HG02938 (cell line): ENCODE measurements around the gene UBP1.
"Not testable (repeated sequence)": the region's sequence is repeated elsewhere in the genome, so short reads cannot be mapped to it uniquely, and the experiment has no call there.

Source experiments
- ATAC-seq: cut with Tn5 transposase; IDR thresholded peaks from one replicate; pipeline ENCODE4 v1.9.1; 2021; ENCODE audit warnings: mild to moderate bottlenecking, moderate library complexity; ENCODE audit not compliant: unreplicated experiment

The UBP1 gene, protein sequence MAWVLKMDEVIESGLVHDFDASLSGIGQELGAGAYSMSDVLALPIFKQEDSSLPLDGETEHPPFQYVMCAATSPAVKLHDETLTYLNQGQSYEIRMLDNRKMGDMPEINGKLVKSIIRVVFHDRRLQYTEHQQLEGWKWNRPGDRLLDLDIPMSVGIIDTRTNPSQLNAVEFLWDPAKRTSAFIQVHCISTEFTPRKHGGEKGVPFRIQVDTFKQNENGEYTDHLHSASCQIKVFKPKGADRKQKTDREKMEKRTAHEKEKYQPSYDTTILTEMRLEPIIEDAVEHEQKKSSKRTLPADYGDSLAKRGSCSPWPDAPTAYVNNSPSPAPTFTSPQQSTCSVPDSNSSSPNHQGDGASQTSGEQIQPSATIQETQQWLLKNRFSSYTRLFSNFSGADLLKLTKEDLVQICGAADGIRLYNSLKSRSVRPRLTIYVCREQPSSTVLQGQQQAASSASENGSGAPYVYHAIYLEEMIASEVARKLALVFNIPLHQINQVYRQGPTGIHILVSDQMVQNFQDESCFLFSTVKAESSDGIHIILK

DNA sequence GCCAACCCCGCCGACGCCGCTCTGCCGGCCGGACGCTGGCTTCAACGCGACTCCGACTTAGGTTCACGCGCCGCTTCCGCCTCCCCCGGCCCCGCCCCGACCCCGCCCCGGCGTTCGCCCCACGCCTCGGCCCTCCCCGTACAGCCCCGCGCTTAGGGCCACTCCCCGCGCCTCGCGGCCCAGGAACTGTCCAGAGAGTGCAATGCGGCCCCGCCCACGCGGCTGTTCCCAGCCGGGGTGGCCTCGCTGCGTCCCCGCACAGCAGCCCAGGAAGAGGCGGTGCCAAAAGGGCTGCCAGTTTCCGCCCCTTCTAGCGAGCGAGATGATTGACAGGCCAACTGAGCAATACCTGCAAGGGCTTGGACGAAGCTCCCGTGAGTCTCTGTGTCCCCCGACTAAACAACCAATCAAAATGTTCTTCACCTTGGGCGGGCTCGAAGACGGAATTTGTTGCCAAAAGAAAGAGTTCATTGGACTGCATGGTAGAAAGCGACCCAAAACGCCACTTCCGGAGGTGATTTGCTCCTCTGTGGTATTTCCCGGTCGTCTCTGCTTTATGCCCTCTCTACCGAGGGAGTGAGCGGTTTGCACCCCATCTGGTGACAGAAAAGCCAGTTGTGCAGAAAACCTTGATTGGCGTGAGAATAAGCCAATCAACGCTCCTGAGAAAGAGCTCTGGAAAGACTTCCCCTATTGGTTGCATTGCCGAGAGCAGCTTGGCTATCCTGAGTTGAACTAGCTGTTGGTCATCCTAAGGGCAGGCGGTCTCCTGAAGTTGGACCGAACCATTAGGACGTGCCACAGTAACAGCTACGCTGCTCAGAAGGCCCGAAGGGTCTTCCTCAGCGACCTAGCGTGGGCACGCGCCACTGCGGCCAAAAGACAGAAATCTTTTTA lies at the start of gene UBP1:
Gene UBP1 (minus strand): TSS at position 78 of the 897 bp plus-strand sequence. CDS start 557 bp downstream, outside the sequence.
- peak; percentile 83 for ATAC-seq

DNA sequence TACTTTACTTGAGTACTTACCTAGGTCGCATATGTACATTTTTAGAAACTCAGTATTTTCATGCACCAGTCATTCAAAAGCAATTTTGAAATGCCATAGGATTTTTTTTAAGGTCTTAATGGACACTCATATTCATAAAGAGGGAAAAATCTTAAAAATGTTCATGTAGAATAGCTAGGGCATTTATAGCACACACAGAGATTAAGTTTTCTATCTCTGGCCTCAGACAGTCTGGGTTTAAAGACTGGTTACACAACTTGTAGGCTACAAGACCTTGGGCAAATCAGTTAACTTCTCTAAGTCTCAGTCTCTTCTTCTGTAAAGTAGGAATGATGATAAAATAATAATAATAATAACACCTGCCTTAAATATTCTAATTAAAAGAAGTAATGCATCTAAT lies 48.5 kb upstream of the UBP1 start:
- ATAC-seq = no peak

DNA sequence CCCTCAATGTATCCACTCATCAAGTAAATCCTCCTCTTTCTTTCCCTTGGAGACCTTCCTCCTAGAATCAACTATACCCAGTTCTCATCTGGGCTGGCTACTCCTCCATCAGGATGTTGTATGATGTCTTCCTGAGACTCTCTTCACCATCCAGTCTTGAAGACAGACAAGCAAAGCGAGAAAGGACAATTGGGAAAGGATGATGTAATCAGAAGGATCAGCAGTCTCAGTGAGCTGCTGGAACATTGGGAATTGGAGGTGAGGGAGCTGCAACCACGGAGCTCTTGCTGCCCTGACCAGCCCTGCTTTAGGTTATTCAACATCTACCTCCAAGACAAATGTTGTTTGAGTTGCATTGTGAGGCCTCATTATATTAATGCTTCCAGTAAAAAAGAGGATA lies 48.0 kb upstream of the UBP1 start:
- no peak for ATAC-seq

DNA sequence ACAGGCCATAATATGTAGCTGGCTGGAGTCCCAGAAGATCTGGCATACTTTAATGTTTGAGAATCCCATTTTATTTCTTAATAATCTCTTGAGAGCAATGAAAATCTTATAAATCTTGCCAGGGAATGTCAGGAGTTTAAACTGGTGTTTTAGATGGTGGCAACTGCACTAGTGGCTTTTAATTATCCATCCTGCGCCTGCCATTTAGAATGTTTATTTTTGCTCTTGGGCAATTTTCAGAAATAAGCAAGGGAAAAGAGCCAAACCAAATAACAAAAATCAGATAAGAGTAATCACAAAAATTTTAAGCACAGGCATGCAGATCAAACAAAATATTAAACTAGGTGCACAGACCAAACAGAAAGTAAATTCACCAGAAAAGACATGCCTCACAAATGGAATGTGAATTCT lies 41.9 kb upstream of the UBP1 start:
- no peak for ATAC-seq

DNA sequence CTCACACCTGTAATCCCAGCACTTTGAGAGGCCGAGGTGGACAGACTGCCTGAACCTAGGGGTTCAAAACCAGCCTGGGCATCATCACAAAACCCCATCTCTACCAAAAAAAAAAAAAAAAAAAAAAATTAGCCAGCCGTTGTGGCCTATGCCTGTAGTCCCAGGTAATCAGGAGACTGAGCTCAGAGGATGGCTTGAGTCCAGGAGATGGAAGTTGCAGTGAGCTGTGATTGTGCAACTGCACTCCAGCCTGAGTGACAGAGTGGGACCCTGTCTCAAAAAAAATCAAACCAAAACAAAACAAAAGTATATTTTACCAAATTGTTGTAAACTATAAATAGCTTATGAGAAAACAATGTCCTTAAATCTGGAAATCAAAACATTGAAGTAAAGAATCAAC lies 34.7 kb upstream of the UBP1 start:
- ATAC-seq = no peak

DNA sequence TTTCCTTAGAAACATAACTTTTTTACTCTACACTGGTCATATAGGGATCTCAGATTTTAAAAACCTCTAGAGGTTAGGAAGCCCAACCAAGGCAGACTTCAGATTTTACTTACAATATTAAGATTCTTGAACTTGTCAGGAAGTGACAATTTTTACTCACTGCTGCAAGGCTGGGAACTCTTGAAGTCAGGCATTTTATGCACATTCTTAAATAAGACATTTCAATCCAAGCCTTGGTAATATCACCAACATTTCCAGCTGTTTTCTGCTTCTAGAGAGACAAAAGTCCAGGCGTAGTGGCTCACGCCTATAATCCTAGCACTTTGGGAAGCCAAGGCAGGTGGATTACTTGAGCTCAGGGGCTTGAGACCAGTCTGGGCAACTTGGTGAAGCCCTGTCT lies 33.6 kb upstream of the UBP1 start:
- ATAC-seq = no peak

DNA sequence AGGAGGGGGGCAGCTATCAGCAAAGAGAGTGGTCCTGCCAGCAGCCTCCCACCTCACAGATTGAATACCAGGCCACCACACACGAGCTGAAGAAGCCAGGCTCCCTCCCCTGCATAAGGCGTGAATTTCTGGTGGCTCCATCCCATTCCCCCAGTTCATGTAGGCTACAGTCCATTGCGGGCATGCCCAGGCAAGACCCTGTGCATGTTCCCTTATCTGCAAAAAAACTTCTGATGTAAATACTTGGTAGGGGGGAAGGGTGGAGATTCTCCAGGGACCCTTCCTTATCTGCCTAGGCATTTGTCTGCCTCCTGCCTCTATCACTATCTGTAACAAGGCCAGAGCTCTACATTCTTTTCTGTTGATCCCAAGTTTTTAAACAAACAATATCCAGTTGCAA lies 27.6 kb upstream of the UBP1 start:
- no peak for ATAC-seq

DNA sequence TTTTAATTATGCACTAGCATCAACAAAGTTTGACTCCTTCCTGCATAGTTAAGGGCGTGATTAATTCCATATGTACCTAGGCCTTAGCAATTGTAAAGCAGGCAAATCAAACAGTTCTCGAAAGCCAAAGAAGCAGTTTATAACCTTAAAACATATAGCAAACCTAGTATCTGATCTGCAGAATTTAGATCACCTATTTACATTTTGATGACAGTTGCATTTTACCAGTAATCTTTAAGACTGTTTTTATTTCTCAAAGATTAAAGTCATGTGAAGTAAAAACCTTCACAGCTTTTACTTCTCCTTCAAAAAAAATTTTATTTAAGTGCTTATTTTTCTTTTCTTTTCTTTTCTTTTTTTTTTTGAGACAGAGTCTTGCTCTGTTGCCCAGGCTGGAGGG lies 20.9 kb upstream of the UBP1 start:
- no peak for ATAC-seq

DNA sequence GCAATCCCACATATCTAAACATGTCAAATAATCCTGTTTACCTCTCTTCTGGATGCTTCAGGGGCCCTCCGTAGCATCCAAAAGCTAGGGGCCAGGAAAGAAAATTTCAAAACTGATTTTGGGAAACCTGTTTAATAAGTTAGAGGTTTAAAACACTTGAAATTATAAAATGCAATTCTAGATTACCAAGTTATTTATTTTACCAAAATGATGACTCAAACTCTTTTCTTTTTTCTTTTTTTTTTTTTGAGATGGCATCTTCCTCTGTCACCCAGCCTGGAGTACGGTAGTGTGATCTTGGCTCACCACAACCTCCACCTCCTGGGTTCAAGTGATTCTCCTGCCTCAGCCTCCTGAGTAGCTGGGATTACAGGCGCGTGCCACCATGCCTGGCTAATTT lies 19.4 kb upstream of the UBP1 start:
- not testable (repeated sequence) for ATAC-seq

DNA sequence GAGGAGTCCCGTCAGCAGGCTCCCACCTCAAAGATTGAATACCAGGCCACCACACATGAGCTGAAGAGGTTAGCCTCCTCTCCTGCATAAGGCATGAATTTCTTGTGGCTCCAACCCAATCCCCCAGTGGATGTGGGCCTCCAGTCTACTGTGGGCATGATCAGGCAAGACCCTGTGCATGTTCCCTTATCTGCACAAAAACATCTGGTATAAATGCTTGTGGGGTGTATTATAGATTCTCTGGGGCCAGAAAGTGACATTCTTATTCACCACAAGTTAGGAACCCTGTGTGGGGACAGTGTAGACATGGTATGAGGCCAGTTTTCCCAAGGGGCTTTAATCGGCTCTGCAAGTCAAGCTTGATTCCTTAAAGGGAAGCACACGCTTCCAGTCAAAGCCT lies 18.2 kb upstream of the UBP1 start:
- no peak for ATAC-seq

DNA sequence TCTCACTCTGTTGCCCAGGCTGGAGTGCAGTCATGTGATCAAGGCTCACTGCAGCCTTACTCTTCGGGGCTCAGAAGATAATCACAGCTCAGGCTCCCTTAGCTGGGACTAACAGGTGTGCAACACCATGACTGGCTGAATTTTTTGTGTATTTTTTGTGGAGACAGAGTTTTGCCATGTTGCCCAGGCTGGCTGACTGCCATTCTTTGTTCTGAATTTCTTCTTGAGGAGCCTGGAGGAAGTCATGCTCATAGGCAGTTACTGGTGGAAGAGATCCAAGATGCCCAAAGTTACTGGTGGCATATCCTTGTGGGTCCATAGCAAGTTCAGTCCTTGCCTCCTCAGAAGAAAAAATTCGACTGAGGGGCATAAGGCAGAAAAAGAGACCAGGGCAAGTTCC lies 16.6 kb upstream of the UBP1 start:
- ATAC-seq = no peak

DNA sequence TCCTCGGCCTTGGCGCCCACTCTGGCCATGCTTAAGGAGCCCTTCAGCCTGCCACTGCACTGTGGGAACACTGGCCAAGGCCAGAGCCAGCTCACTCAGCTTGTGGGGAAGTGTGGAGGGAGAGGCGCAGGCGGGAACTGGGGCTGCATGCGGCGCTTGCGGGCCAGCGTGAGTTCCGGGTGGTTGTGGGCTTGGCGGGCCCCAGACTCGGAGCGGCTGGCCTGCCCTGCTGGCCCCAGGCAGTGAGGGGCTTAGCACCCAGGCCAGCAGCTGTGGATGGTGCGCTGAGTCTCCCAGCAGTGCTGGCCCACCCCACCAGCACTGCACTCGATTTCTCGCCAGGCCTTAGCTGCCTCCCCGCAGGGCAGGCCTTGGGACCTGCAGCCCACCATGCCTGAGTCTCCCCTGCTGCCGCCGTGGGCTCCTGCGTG lies 13.1 kb upstream of the UBP1 start:
- ATAC-seq = no peak

DNA sequence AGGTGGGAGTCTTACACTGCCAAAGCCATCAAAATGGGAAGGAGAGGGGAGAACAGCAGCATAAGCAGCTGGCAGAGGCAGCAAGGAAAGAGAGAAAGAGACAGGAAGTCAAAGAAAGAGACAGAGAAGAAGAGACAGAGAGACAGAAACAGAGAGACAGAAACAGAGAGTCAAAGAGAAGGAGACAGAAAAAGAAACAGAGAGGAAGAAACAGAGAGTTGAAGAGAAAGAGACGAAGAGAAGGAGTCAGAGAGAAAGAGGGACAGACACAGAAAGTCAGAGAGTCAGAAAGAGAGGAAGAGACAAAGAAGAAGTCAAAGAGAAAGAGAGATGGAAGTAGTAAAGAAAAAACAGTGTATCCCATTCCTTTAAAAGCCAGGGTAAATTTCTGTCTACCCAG lies 11.8 kb upstream of the UBP1 start:
- ATAC-seq = not testable (repeated sequence)

DNA sequence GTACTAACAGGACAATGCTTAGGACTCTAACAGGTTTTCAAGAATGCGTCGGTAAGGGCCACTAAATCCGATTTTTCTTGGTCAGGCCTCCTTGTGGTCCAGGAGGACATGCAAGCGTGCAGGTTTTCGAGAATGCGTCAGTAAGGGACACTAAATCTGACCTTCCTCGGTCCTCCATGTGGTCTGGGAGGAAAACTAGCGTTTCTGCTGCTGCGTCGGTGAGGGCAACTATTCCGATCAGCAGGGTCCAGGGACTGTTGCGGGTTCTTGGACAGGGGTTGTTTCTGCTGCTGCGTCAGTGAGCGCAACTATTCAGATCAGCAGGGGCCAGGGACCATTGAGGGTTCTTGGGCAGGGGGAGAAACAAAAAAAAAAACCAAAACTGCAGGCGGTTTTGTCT lies 7.8 kb upstream of the UBP1 start:
- no peak for ATAC-seq

DNA sequence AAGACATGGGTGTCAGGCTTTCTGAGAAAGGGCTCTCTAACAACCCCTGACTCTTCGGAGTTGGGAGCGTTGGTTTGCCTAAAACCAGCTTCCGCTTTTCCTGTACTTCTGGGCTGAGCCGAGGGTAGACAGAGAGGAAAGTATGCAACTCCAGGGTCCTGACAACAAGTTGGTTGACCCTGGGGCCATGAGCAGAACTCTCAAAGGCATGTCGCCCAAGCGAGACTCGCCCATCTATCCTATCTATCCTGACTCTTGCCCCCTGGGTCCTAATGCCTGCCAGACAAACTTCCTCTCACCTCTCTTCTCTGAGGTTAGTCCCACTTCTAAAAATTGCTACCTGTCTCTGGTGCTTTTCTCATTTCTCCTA lies 7.0 kb upstream of the UBP1 start:
- ATAC-seq = not testable (repeated sequence)

DNA sequence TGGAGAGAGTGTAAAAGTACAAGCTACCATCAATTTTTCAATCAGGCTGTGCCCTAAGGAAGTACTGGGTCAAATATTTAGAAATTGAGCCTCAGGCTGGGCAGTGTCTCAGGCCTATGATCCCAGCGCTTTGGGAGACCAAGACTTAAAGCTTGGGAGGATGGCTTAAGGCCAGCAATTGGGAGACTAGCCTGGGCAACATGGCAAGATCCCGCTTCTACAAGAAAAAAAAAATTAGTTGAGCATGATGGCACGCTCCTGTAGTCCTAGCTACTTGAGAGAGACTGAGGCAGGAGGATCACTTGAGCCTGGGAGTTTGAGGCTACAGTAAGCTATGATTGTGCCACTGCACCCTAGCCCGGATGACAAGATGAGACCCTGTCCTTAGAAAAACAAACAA lies 2.0 kb upstream of the UBP1 start:
- no peak for ATAC-seq

DNA sequence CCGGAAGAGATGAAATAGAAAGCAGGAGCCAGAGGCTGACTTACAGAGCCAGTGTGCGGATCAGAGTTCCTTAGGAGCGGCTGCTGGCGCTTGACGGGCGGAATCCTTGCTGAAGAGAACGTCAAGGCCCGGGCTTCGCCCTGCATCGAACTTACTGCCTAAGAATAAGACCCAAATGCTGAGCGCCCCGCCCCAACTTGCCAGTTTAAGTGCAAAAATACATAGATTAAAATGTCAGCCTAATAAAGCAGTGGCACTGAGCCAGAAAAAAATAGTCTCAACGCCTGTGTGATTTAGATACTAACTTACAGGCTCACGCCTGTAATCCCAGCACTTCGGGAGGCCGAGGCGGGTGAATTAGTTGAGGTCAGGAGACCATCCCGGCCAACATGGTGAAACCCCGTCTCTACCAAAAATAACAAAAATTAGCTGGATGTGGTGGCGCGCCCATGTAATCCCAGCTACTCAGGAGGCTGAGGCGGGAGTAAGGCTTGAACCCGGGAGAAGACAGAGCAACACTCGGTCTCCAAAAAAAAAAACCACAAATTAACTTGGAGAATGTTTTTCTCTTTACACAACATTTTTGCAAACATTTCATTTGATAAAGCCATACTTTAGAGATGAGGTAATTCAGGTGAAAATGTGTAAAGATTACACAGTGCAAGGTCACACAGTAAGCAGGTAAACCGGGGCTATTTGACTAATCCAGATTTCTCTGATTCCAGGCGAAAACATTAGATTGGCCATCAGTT lies 1.2 kb upstream of the UBP1 start:
- peak; percentile 2 for ATAC-seq

DNA sequence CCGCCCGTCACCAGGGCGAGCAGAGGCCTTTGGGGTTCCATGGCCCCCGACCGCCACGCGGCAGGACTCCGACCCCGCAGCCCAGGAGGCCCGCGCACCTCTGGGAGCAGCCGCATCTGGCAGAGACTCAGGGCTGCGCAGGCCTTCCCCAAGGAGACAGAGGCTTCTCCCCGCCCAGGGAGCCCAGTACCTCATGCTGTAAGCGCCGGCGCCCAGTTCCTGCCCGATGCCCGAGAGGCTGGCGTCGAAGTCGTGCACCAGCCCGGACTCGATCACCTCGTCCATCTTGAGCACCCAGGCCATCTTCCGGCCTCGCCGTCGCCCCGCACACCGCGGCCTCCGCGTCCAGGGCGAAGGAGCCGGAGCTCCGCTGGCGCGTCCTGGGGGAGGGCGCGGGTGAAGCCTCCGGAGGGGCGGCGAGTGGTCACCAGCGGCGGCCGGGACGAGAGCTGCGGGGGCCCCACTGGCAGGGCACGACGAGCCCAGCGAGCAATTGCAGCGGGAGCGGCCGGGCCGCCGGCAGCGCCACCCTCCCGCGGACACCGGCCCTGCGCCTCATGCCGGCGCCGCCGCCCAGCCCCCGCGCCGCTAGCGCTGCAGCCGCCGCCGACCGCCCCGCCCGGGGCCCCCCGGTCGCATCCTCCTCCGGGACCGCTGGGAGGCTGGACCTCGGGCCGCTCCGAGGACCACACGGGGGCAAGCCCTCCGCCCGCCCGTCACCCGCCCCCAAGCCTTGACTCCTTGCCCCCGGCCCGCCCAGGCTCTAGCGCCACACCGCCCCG lies 468 bp downstream of the UBP1 start:
- peak; percentile 14 for ATAC-seq

DNA sequence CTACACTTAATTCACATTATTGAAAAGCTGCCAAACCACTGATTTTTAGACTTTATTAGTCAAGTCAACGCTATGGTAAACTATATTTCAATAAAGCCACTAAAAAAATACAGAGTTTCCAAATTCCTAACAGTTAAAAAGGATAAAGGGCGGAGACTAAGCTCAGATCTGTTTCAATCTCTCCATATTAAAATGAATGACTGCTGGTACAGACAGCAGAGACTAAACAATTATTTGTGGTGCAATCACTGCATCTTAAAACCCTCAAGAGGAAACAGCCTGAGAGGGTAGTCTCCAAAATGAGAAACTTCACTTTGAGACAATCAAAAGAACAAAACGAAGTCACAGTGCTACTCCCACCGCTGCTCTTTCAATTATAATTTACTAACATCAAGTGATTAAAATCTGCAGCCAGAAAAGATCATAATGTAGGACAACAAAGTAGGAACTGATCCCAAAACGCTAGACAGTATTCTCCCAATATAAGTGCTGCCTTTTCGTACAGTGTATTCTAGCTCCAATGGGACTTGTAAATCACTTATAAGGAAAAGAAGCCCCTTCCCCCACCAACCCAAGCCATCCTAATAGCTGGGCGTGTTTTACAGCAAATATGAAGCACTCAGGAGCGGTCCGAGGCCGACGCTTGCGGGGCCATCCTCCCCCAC lies 1.2 kb downstream of the UBP1 start:
- ATAC-seq = no peak

DNA sequence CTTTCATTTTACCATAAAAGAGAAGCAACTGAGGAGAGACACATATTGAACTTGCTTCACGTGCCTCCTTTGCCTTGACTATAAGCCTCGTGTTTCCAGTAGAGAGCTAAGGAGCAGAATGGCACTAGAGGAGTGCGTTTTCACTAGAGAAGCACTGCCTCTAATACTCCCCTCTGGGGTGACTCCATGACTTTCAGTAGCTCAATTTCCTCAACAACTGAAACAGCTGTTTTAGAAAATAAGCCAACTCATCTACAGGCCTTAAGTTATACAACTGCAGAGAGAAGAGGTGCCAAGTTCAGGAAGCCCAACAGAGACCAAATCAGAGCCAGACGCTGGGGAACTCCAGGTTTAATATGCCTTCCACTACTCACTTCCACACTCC lies 1.9 kb downstream of the UBP1 start:
- ATAC-seq = no peak
